ENCODE results near the gene FLNB.
"Not testable (repeated sequence)": the region's sequence is repeated elsewhere in the genome, so short reads cannot be mapped to it uniquely, and the experiment has no call there.

The FLNB gene

GRCh38 chr3:58034738-58035523 lies 26.7 kb downstream of the FLNB start:
- no peak for DNase-seq (ENCODE audit: low read depth)

GRCh38 chr3:58035524-58036255 lies 27.5 kb downstream of the FLNB start:
- peak; percentile 69 for DNase-seq (ENCODE audit: low read depth)

- DNase-seq (ENCODE audit: low read depth) = no peak
Measured at GRCh38 chr3:58036293-58037032, 28.2 kb downstream of the FLNB start.

- DNase-seq (ENCODE audit: low read depth) = no peak
Measured at GRCh38 chr3:58037141-58037910, 29.1 kb downstream of the FLNB start.

- DNase-seq (ENCODE audit: low read depth) = no peak
Measured at GRCh38 chr3:58038675-58039292, 30.6 kb downstream of the FLNB start.

GRCh38 chr3:58039601-58040000 lies 31.4 kb downstream of the FLNB start:
- DNase-seq (ENCODE audit: low read depth) = no peak

- DNase-seq (ENCODE audit: low read depth) = no peak
Measured at GRCh38 chr3:58041182-58041825, 33.1 kb downstream of the FLNB start.

GRCh38 chr3:58041826-58042324 lies 33.7 kb downstream of the FLNB start:
- no peak for DNase-seq (ENCODE audit: low read depth)

GRCh38 chr3:58042947-58043707 lies 34.9 kb downstream of the FLNB start:
- DNase-seq (ENCODE audit: low read depth) = no peak

- no peak for DNase-seq (ENCODE audit: low read depth)
Measured at GRCh38 chr3:58043933-58044332, 35.7 kb downstream of the FLNB start.

GRCh38 chr3:58044691-58045483 lies 36.7 kb downstream of the FLNB start:
- DNase-seq (ENCODE audit: low read depth) = peak; percentile 90

GRCh38 chr3:58047826-58048225 lies 39.6 kb downstream of the FLNB start:
- DNase-seq (ENCODE audit: low read depth) = peak; percentile 49

GRCh38 chr3:58048301-58048700 lies 40.1 kb downstream of the FLNB start:
- DNase-seq (ENCODE audit: low read depth) = no peak

- DNase-seq (ENCODE audit: low read depth) = no peak
Measured at GRCh38 chr3:58049143-58049785, 41.0 kb downstream of the FLNB start.

GRCh38 chr3:58051196-58051595 lies 43.0 kb downstream of the FLNB start:
- peak; percentile 75 for DNase-seq (ENCODE audit: low read depth)

GRCh38 chr3:58051658-58052261 lies 43.5 kb downstream of the FLNB start:
- DNase-seq (ENCODE audit: low read depth) = not testable (repeated sequence)

- DNase-seq (ENCODE audit: low read depth) = peak; percentile 96
Measured at GRCh38 chr3:58052373-58053273, 44.4 kb downstream of the FLNB start.

All from stromal cell of bone marrow (primary cell).